Neuronal stem cell (in vitro differentiated cells): ENCODE results near the gene ALDH18A1. TPM values are rescaled to one million over a fixed set of nuclear protein-coding genes. Genes with fewer than 3 reads are reported as not detected.

Experiments used
- DNase-seq: peaks from one replicate; pipeline ENCODE4 v3.0.0-alpha.2; 2013; ENCODE audit warnings: low spot score
- H2AFZ ChIP-seq: one replicate; pipeline ENCODE4 v1.6.1; 2013; ENCODE audit warnings: mild to moderate bottlenecking, low read length, inconsistent platforms
- H2AK5ac ChIP-seq: 2 replicates; pipeline ENCODE4 v1.6.1; 2013; ENCODE audit warnings: low read depth, mild to moderate bottlenecking, inconsistent platforms, low read length, moderate library complexity, mixed read lengths
- H2BK120ac ChIP-seq: 2 replicates; pipeline ENCODE4 v1.6.1; 2013; ENCODE audit warnings: low read depth, mild to moderate bottlenecking, inconsistent platforms, low read length, moderate library complexity, mixed read lengths
- H2BK12ac ChIP-seq: one replicate; pipeline ENCODE4 v1.6.1; 2013; ENCODE audit warnings: low read length, inconsistent platforms
- H2BK15ac ChIP-seq: 2 replicates; pipeline ENCODE4 v1.6.1; 2013; ENCODE audit warnings: mild to moderate bottlenecking, low read length, inconsistent platforms, mixed read lengths
- H2BK5ac ChIP-seq: one replicate; pipeline ENCODE4 v1.6.1; 2013; ENCODE audit warnings: inconsistent platforms, mild to moderate bottlenecking, low read length, moderate library complexity
- H3K14ac ChIP-seq: one replicate; pipeline ENCODE4 v1.6.1; 2013; ENCODE audit warnings: low read length, inconsistent platforms
- H3K18ac ChIP-seq: 2 replicates; pipeline ENCODE4 v1.6.1; 2013; ENCODE audit warnings: low read length, inconsistent platforms
- H3K23ac ChIP-seq: 2 replicates; pipeline ENCODE4 v1.6.1; 2013; ENCODE audit warnings: low read depth, mild to moderate bottlenecking, mixed read lengths, low read length, inconsistent platforms; ENCODE audit not compliant: poor library complexity
- H3K27ac ChIP-seq: replicated peaks from 3 replicates; pipeline ENCODE4 v1.5.1; 2013; ENCODE audit warnings: low read length, inconsistent platforms
- H3K27me3 ChIP-seq, 3 experiments: 2 replicates each; pipeline ENCODE4 v1.6.1; 2013; ENCODE audit warnings: low read length in 3 of 3, mild to moderate bottlenecking in 2 of 3, inconsistent platforms in 1 of 3, low read depth in 1 of 3, mixed read lengths in 1 of 3, moderate library complexity in 1 of 3; ENCODE audit not compliant: control insufficient read depth in 3 of 3, insufficient read depth in 3 of 3
- H3K36me3 ChIP-seq, 2 donors: replicated peaks in 1 of 2; 2 replicates each; pipeline ENCODE4 v1.6.1; 2013; ENCODE audit warnings: low read length in 2 of 2; ENCODE audit not compliant: control insufficient read depth in 2 of 2, insufficient read depth in 2 of 2
- H3K4ac ChIP-seq: 2 replicates; pipeline ENCODE4 v1.6.1; 2013; ENCODE audit warnings: inconsistent platforms, mild to moderate bottlenecking, low read length, moderate library complexity
- H3K4me1 ChIP-seq, 2 donors: 1 replicate in 1 of 2; 2 replicates in 1 of 2; pipeline ENCODE4 v1.6.1; 2013; ENCODE audit warnings: low read length in 2 of 2, low read depth in 1 of 2; ENCODE audit not compliant: control insufficient read depth in 2 of 2, insufficient read depth in 1 of 2
- H3K4me2 ChIP-seq: one replicate; pipeline ENCODE4 v1.6.1; 2013; ENCODE audit warnings: mild to moderate bottlenecking, low read length, inconsistent platforms; ENCODE audit not compliant: insufficient read depth, poor library complexity, severe bottlenecking
- H3K4me3 ChIP-seq, 2 donors: 2 replicates each; pipeline ENCODE4 v1.5.1; 2013; ENCODE audit warnings: low read length in 2 of 2, mild to moderate bottlenecking in 2 of 2, inconsistent platforms in 1 of 2, moderate library complexity in 1 of 2
- H3K79me1 ChIP-seq: one replicate; pipeline ENCODE4 v1.6.1; 2013; ENCODE audit warnings: low read depth, mild to moderate bottlenecking, inconsistent platforms, low read length, moderate library complexity
- H3K9ac ChIP-seq: one replicate; pipeline ENCODE4 v1.6.1; 2013; ENCODE audit warnings: mild to moderate bottlenecking, low read depth, low read length, inconsistent platforms; ENCODE audit not compliant: poor library complexity
- H3K9me3 ChIP-seq, 2 donors: replicated peaks in 1 of 2; 2 replicates each; pipeline versions ENCODE3 to v1.6.1; 2013; ENCODE audit warnings: low read length in 2 of 2, mild to moderate bottlenecking in 2 of 2, inconsistent platforms in 1 of 2, low read depth in 1 of 2, mixed read lengths in 1 of 2, moderate library complexity in 1 of 2; ENCODE audit not compliant: control insufficient read depth in 2 of 2, insufficient read depth in 1 of 2
- H4K8ac ChIP-seq: one replicate; pipeline ENCODE4 v1.6.1; 2013; ENCODE audit warnings: low read depth, mild to moderate bottlenecking, inconsistent platforms, low read length, moderate library complexity
- H4K91ac ChIP-seq: one replicate; pipeline ENCODE4 v1.6.1; 2013; ENCODE audit warnings: low read length, low read depth, mild to moderate bottlenecking, inconsistent platforms; ENCODE audit not compliant: poor library complexity
- WGBS, 2 donors: extraction: QIAGEN DNeasy Blood & Tissue Kit; methylation state at CpG; one replicate each; pipeline ENCODE4 v1.1.7; 2013; ENCODE audit warnings: missing lambda C conversion rate in 2 of 2, mixed read lengths in 1 of 2; ENCODE audit not compliant: insufficient read length in 2 of 2, insufficient replicate concordance in 1 of 2; ENCODE audit errors: extremely low coverage in 2 of 2; 5-methylcytosine and 5-hydroxymethylcytosine counted together
- polyA plus RNA-seq, 2 experiments: library from polyadenylated mRNA; stranded (reverse); fragments of 200-250 nt; gene quantifications; one replicate each; pipeline ENCODE4 v1.2.3, GENCODE V29; 2013

ALDH18A1 gene
- polyA plus RNA-seq (2013, experiment 1 of 2), result 41.1 TPM
- 41.4 TPM for polyA plus RNA-seq (2013, experiment 2 of 2)

DNA sequence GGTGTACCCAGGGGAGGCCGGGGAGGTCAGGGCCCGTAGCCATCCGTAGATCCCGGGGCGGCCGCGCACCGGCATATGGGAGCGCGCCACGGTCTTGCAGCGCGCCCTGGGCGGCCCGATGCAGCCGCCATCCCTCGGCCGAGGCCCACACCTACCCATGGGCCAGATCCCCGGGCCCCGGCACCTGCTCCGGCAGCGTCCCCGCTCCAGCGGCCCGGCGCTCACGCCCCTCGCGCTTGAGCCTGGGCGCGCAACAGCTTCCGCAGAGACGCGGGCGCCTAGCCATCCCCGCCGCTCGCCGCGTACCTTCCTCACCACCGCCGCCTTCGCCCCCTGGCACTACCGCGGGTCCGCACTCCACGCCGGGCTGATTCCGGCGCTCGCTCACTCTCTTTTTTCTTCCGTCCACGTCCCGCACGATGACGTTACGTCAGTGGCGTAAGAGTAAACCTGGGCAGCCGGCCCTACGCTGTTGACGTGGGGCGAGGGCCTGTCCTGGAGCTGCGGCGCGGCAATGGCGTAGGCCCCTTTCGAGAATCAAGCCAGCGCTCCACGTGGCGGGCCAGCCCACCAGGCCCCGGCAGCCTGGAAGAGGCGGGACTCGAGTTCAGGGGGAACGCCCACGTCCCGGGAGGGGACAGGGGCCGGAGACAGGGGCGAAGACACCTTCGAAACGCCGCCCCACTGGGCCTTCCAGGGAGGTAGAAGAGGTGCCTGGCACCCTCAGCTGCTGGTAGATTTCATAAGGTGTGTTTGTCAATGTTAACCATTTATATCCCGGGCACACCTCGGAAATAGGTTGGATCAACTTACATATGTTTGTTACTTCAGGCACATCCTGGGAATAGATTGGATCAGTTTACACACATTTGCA lies at the start of gene ALDH18A1:
TSS of gene ALDH18A1 (minus strand) at position 421 of the 874 bp plus-strand sequence. CDS start 3,334 bp downstream, outside the sequence.
- Histone ChIP-seq H3K9me3 (peaks cover 1 to 13% of the 10 kb centered on the region in 2 donors), H3K79me1 (no peaks in the 10 kb centered on the region), H3K27me3 (no peaks in the 10 kb centered on the region), H4K91ac (no peak within 1 kb of the TSS), H2AK5ac (peak within 1 kb of the TSS; percentile 71), H3K4me1 (peaks cover 2 to 4% of the 10 kb centered on the region in 2 donors), H4K8ac (no peak within 1 kb of the TSS), H2BK15ac (peak within 1 kb of the TSS; percentile 22), H2BK5ac (peak within 1 kb of the TSS; percentile 71), H3K23ac (peak within 1 kb of the TSS; percentile 18), H3K4me3 (peak within 1 kb of the TSS; percentile 69 to 99), H3K4ac (peak within 1 kb of the TSS; percentile 57), H2BK12ac (no peak within 1 kb of the TSS), H3K9ac (peak within 1 kb of the TSS; percentile 95), H2BK120ac (no peak within 1 kb of the TSS), H3K27ac (no peak within 1 kb of the TSS), H3K18ac (peak within 1 kb of the TSS; percentile 96), H3K14ac (peak within 1 kb of the TSS; percentile 78), H3K4me2 (peak within 1 kb of the TSS; percentile 71), H3K36me3 (peaks cover 7 to 22% of the 10 kb centered on the region in 2 donors), H2AFZ (peak within 1 kb of the TSS; percentile 96)
- WGBS, 2 donors, result no CpG with 5 or more reads among the region's 83 CpGs
- peak; percentile 87 for DNase-seq

DNA sequence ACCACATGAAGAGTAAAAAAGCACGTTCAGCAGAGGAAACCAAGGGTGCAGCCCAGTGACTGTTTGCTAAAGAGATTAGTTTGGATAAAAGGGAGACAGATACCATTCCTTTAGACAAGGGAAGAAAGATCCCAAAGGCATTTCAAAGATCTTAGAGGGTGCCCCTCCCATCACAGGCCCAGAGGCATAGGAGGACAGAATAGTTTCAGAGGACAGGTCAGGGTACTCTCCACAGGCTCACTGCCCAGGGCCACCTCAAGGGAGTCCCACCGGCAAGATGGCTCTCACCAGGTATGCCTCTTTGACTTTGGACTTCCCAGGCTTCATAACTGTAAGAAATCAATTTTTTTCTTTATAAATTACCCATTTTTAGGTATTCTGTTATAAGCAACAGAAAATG lies 41.9 kb upstream of the ALDH18A1 start:
- Histone ChIP-seq H2BK5ac (no peak overlapping the region), H4K91ac (no peak overlapping the region), H3K4me1 (no peaks in the 10 kb centered on the region), H3K27ac (no peak overlapping the region), H2BK120ac (no peak overlapping the region), H2BK15ac (no peak overlapping the region), H3K18ac (no peak overlapping the region), H3K4ac (no peak overlapping the region), H3K9me3 (no peaks in the 10 kb centered on the region), H3K23ac (no peak overlapping the region), H3K4me2 (no peak overlapping the region), H3K79me1 (no peaks in the 10 kb centered on the region), H2AK5ac (no peak overlapping the region), H4K8ac (no peak overlapping the region), H3K4me3 (no peak overlapping the region), H3K27me3 (no peaks in the 10 kb centered on the region), H2AFZ (no peak overlapping the region), H3K36me3 (no peaks in the 10 kb centered on the region), H2BK12ac (no peak overlapping the region), H3K9ac (no peak overlapping the region), H3K14ac (no peak overlapping the region)
- DNase-seq, result no peak
- WGBS, 2 donors, result no CpG with 5 or more reads among the region's 2 CpGs

DNA sequence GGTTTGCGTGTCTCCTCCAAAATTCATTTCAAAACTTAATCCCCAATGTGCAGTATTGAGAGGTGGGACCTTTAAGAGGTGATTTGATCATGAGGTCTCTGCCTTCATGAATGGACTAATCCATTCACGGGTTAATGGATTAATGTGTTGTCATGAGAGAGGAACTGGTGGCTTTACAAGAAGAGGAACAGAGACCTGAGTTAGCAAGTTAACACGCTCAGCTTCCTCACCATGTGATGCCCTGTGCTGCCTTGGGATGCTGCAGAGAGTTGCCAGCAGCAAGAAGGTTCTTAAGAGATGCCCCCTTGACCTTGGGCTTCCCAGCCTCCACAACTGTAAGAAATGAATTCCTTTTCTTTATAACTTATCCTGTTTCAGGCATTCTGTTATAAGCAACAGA lies 40.9 kb upstream of the ALDH18A1 start:
- Histone ChIP-seq H3K4me3 (no peak overlapping the region), H2AFZ (no peak overlapping the region), H3K36me3 (no peaks in the 10 kb centered on the region), H3K79me1 (peaks cover 2% of the 10 kb centered on the region), H2BK5ac (no peak overlapping the region), H4K8ac (no peak overlapping the region), H3K9ac (no peak overlapping the region), H3K4me1 (peaks cover 0 to under 1% of the 10 kb centered on the region in 2 donors), H3K9me3 (no peaks in the 10 kb centered on the region), H2BK120ac (no peak overlapping the region), H3K18ac (no peak overlapping the region), H3K27me3 (no peaks in the 10 kb centered on the region), H2BK12ac (no peak overlapping the region), H3K14ac (no peak overlapping the region), H3K4ac (no peak overlapping the region), H2BK15ac (no peak overlapping the region), H2AK5ac (no peak overlapping the region), H4K91ac (no peak overlapping the region), H3K4me2 (no peak overlapping the region), H3K23ac (no peak overlapping the region), H3K27ac (no peak overlapping the region)
- WGBS, 2 donors, result no CpG with 5 or more reads among the region's 3 CpGs
- no peak for DNase-seq

DNA sequence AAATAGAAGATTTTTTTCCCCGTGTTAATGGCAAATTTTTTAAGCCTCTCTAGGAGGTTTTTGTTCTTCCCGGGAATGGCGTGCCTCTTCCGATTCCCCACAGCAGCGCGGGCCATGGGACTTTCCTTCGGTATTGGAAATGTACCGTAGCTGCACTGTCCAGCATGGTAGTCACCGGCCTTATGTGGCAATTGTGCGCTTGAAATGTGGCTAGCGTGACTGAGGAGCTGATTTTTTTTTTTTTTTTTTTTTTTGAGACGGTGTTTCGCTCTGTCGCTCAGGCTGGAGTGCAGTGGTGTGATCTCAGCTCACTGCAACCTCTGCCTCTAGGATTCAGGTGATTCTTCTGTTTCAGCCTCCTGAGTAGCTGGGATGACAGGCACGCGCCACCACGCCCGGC lies 38.2 kb upstream of the ALDH18A1 start:
- H2BK120ac ChIP-seq, result no peak overlapping the region
- no peak for DNase-seq
- peaks cover 2% of the 10 kb centered on the region for H3K79me1 ChIP-seq
- H3K4ac ChIP-seq, result no peak overlapping the region
- no peak overlapping the region for H4K8ac ChIP-seq
- H3K4me1 ChIP-seq, result peaks cover 0 to 3% of the 10 kb centered on the region in 2 donors
- no peak overlapping the region for H2BK5ac ChIP-seq
- H2BK15ac ChIP-seq, result no peak overlapping the region
- H3K4me3 ChIP-seq, result no peak overlapping the region
- peak overlapping the region; percentile 30 for H2AFZ ChIP-seq
- no peaks in the 10 kb centered on the region for H3K9me3 ChIP-seq
- no peak overlapping the region for H3K27ac ChIP-seq
- no peak overlapping the region for H3K23ac ChIP-seq
- no peak overlapping the region for H2AK5ac ChIP-seq
- H3K4me2 ChIP-seq, result no peak overlapping the region
- H3K14ac ChIP-seq, result no peak overlapping the region
- WGBS, 2 donors, result no CpG with 5 or more reads among the region's 18 CpGs
- H3K9ac ChIP-seq, result no peak overlapping the region
- H3K18ac ChIP-seq, result no peak overlapping the region
- H4K91ac ChIP-seq, result no peak overlapping the region
- H2BK12ac ChIP-seq, result no peak overlapping the region
- H3K36me3 ChIP-seq, result peaks cover 6 to 27% of the 10 kb centered on the region in 2 donors
- H3K27me3 ChIP-seq, result no peaks in the 10 kb centered on the region
